ENCODE results near the gene ALPK1.

ALPK1 gene

GRCh38 chr4:112329672-112330375, 32.7 kb downstream of the ALPK1 start:
- Mint-ChIP-seq H3K27ac (no peak overlapping the region), H3K9me3 (no peaks in the 10 kb centered on the region), H3K36me3 (ENCODE audit: low read depth) (no peaks in the 10 kb centered on the region), H3K4me3 (no peak overlapping the region), H3K27me3 (ENCODE audit: low read depth) (no peaks in the 10 kb centered on the region), H3K4me1 (no peaks in the 10 kb centered on the region)
- no peak for TF ChIP-seq CTCF (IDR thresholded peaks at IDR 0.05; ENCODE audit: unreplicated experiment in 3 of 3)

GRCh38 chr4:112330921-112331320, 33.8 kb downstream of the ALPK1 start:
- H3K27me3 Mint-ChIP-seq (ENCODE audit: low read depth): no peaks in the 10 kb centered on the region
- TF ChIP-seq CTCF (IDR thresholded peaks at IDR 0.05; ENCODE audit: unreplicated experiment in 3 of 3): no peak
- H3K4me1 Mint-ChIP-seq: no peaks in the 10 kb centered on the region
- no peaks in the 10 kb centered on the region for H3K9me3 Mint-ChIP-seq
- H3K27ac Mint-ChIP-seq: no peak overlapping the region
- no peaks in the 10 kb centered on the region for H3K36me3 Mint-ChIP-seq (ENCODE audit: low read depth)
- no peak overlapping the region for H3K4me3 Mint-ChIP-seq

GRCh38 chr4:112332398-112332797, 35.2 kb downstream of the ALPK1 start:
- no peaks in the 10 kb centered on the region for H3K9me3 Mint-ChIP-seq
- no peaks in the 10 kb centered on the region for H3K36me3 Mint-ChIP-seq (ENCODE audit: low read depth)
- no peak for TF ChIP-seq CTCF (IDR thresholded peaks at IDR 0.05; ENCODE audit: unreplicated experiment in 3 of 3)

GRCh38 chr4:112340023-112340422, 42.9 kb downstream of the ALPK1 start:
- no peak for TF ChIP-seq CTCF (IDR thresholded peaks at IDR 0.05; ENCODE audit: unreplicated experiment in 3 of 3)
- Mint-ChIP-seq H3K27me3 (ENCODE audit: low read depth) (no peaks in the 10 kb centered on the region), H3K27ac (no peak overlapping the region), H3K9me3 (no peaks in the 10 kb centered on the region), H3K4me1 (peaks cover 18% of the 10 kb centered on the region), H3K36me3 (ENCODE audit: low read depth) (no peaks in the 10 kb centered on the region), H3K4me3 (no peak overlapping the region)

More at GRCh38 chr4:112332398-112332797, 35.2 kb downstream of the ALPK1 start:
- Mint-ChIP-seq H3K4me1 (no peaks in the 10 kb centered on the region), H3K27me3 (ENCODE audit: low read depth) (no peaks in the 10 kb centered on the region), H3K4me3 (no peak overlapping the region), H3K27ac (no peak overlapping the region)

GRCh38 chr4:112341033-112341432, 43.9 kb downstream of the ALPK1 start:
- Mint-ChIP-seq H3K27ac (no peak overlapping the region), H3K9me3 (no peaks in the 10 kb centered on the region), H3K4me3 (no peak overlapping the region), H3K27me3 (ENCODE audit: low read depth) (no peaks in the 10 kb centered on the region), H3K4me1 (peaks cover 18% of the 10 kb centered on the region), H3K36me3 (ENCODE audit: low read depth) (no peaks in the 10 kb centered on the region)
- TF ChIP-seq CTCF (IDR thresholded peaks at IDR 0.05; ENCODE audit: unreplicated experiment in 3 of 3): no peak

Data from nephron (organoid).